Lower leg skin (tissue), 3 donors: Measurements from ENCODE around the gene EME2.

Experiments used
- CTCF ChIP-seq, 3 donors: fragments of 450-650 bp; IDR thresholded peaks; one replicate each; pipeline ENCODE4 v1.5.1; 2016; ENCODE audit warnings: antibody characterized with exemption in 3 of 3, mild to moderate bottlenecking in 3 of 3, moderate library complexity in 2 of 3
- POLR2A ChIP-seq, 2 donors: fragments of 450-650 bp; IDR thresholded peaks; one replicate each; pipeline ENCODE4 v1.6.1; 2016 to 2017; ENCODE audit warnings: antibody characterized with exemption in 2 of 2, mild to moderate bottlenecking in 1 of 2, moderate library complexity in 1 of 2

DNA sequence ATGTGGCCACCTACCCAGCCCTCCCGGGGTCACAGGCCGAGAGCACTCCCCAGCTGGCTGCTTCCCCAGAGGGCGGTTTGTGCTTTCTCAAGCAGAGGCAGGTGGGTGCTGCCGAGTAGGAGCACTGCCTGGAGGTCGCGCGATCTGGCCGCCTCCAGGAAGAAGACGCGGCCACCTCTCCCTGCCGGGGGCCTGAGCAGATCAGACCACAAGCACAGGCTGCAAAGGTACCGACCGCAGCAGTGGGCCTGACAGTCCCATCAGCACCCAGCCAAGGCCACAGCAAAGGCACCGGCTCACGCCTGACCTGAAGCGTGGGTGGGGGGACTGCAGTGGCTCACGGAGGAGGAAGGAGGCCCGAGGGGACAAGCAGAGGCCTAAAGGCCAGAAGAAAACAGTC, 36.1 kb downstream of the EME2 start:
- TF ChIP-seq POLR2A (IDR thresholded peaks at IDR 0.05) (no peak), CTCF (IDR thresholded peaks at IDR 0.05) (no peak)
